Measurements from ENCODE around the gene DHRS7B. TPM values are rescaled to one million over a fixed set of nuclear protein-coding genes. Genes with fewer than 3 reads are reported as not detected.
"Not testable (repeated sequence)": the region's sequence is repeated elsewhere in the genome, so short reads cannot be mapped to it uniquely, and the experiment has no call there.

DHRS7B gene
- total RNA-seq, 1 donor from 2014 or later = 19.1 TPM

- DNase-seq (ENCODE audit: low read depth) = no peak
- TF ChIP-seq, protein P1, sequence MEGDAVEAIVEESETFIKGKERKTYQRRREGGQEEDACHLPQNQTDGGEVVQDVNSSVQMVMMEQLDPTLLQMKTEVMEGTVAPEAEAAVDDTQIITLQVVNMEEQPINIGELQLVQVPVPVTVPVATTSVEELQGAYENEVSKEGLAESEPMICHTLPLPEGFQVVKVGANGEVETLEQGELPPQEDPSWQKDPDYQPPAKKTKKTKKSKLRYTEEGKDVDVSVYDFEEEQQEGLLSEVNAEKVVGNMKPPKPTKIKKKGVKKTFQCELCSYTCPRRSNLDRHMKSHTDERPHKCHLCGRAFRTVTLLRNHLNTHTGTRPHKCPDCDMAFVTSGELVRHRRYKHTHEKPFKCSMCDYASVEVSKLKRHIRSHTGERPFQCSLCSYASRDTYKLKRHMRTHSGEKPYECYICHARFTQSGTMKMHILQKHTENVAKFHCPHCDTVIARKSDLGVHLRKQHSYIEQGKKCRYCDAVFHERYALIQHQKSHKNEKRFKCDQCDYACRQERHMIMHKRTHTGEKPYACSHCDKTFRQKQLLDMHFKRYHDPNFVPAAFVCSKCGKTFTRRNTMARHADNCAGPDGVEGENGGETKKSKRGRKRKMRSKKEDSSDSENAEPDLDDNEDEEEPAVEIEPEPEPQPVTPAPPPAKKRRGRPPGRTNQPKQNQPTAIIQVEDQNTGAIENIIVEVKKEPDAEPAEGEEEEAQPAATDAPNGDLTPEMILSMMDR (conservative IDR thresholded peaks at IDR 0.05; ENCODE audit: low read depth, low read length) = no peak
- H3K4me3 ChIP-seq (ENCODE audit: low read depth, low read length) = no peak overlapping the region
Measured at GRCh38 chr17:21143695-21144094, 16.9 kb downstream of the DHRS7B start.

- DNase-seq (ENCODE audit: low read depth); H3K4me3 ChIP-seq (ENCODE audit: low read depth, low read length): not testable (repeated sequence)
Measured at GRCh38 chr17:21144299-21144698, 17.5 kb downstream of the DHRS7B start.

DNA sequence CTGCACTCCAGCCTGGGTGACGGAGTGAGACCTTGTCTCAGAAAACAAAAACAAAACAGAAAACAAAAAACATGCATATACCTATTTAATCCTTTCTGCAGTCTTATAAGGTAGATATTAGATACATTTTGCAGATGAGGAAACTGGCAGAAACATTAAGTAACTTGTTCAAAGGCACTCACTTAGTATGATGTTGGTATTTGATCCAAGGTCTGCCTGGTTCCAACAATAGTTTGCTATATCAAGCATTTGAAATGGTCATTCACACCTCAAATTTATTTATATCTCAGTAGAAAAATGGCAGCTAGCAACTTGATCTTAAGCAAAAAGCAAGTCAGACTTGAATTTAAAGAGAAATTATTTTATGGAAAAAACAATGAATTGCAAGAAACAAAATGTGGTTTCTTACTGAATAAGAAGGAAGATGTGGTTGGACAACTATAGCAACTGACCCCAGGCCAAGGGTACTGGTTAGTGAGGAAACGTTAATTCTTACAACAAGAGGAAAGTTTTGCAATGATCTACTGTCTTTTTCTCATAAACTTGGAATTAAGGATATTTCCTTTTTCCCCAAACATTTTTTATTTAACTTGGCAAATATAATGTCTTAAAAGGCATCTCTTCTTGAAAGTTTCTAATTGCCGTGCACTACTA is 19.7 kb downstream of the DHRS7B start:
- no peak overlapping the region for H3K4me3 ChIP-seq (ENCODE audit: low read depth, low read length)
- DNase-seq (ENCODE audit: low read depth) = no peak
- TF ChIP-seq, protein P1 (conservative IDR thresholded peaks at IDR 0.05; ENCODE audit: low read depth, low read length) = no peak

DNA sequence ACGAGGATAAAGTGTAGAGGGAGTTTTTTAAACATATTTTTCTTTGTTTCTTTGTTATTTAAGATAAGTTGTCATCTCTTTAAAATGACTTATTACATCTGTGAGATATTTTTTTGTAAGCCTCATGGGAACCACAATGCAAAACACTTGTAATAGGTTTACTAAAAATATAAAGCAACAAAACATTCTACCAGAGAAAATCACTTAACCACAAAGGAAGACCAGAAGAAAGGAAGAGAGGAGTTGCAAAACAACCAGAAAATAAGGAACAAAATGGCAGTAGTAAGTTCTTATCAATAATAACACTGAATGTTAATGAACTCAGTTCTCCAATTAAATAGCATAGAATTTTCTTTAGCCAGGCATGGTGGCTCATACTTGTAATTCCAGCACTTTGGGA is 22.9 kb downstream of the DHRS7B start:
- DNase-seq (ENCODE audit: low read depth) = no peak
- H3K4me3 ChIP-seq (ENCODE audit: low read depth, low read length) = no peak overlapping the region
- TF ChIP-seq, protein P1 (conservative IDR thresholded peaks at IDR 0.05; ENCODE audit: low read depth, low read length) = no peak

- DNase-seq (ENCODE audit: low read depth) = no peak
Measured at GRCh38 chr17:21152731-21153130, 26.0 kb downstream of the DHRS7B start.

GRCh38 chr17:21157586-21158370 is 31.0 kb downstream of the DHRS7B start:
- TF ChIP-seq, protein P1 (conservative IDR thresholded peaks at IDR 0.05; ENCODE audit: low read depth, low read length) = no peak
- no peak overlapping the region for H3K4me3 ChIP-seq (ENCODE audit: low read depth, low read length)
- no peak for DNase-seq (ENCODE audit: low read depth)

More at GRCh38 chr17:21152731-21153130, 26.0 kb downstream of the DHRS7B start:
- no peak overlapping the region for H3K4me3 ChIP-seq (ENCODE audit: low read depth, low read length)
- TF ChIP-seq, protein P1 (conservative IDR thresholded peaks at IDR 0.05; ENCODE audit: low read depth, low read length) = no peak

GRCh38 chr17:21160401-21160800 is 33.6 kb downstream of the DHRS7B start:
- no peak overlapping the region for H3K4me3 ChIP-seq (ENCODE audit: low read depth, low read length)
- TF ChIP-seq, protein P1 (conservative IDR thresholded peaks at IDR 0.05; ENCODE audit: low read depth, low read length) = no peak
- DNase-seq (ENCODE audit: low read depth) = no peak
